SJSA1 (cell line): ENCODE data around the gene ORC1. TPM values are rescaled to one million over a fixed set of nuclear protein-coding genes. Genes with fewer than 3 reads are reported as not detected.
A peak's percentile ranks its signal among the peaks of the same experiment; 100 is the strongest.

Experiments used
- DNase-seq, 2 experiments: peaks; one replicate each; pipeline ENCODE4 v3.0.0-alpha.2; 2015 to 2020; ENCODE audit warnings: low spot score in 2 of 2, low read depth in 1 of 2
- H3K27ac ChIP-seq: fragments of 250-450 bp; sonication (Bioruptor Pico); 2 replicates; pipeline ENCODE4 v1.5.1; 2020; ENCODE audit warnings: mild to moderate bottlenecking, moderate library complexity
- H3K27me3 ChIP-seq: fragments of 250-450 bp; sonication (Bioruptor Pico); replicated peaks from 2 replicates; pipeline ENCODE4 v1.5.1; 2020; ENCODE audit warnings: mild to moderate bottlenecking, moderate library complexity
- H3K36me3 ChIP-seq: fragments of 250-450 bp; sonication (Bioruptor Pico); 2 replicates; pipeline ENCODE4 v1.5.1; 2020; ENCODE audit warnings: mild to moderate bottlenecking
- H3K4me1 ChIP-seq: fragments of 250-450 bp; sonication (Bioruptor Pico); replicated peaks from 2 replicates; pipeline ENCODE4 v1.6.1; 2021; ENCODE audit warnings: mild to moderate bottlenecking
- H3K4me3 ChIP-seq: fragments of 250-450 bp; sonication (Bioruptor Pico); 2 replicates; pipeline ENCODE4 v1.5.1; 2020; ENCODE audit warnings: mild to moderate bottlenecking
- H3K9me3 ChIP-seq: fragments of 250-450 bp; sonication (Bioruptor Pico); replicated peaks from 2 replicates; pipeline ENCODE4 v1.5.1; 2020; ENCODE audit warnings: mild to moderate bottlenecking
- total RNA-seq: library from RNA; depleted of rRNA; stranded (reverse); fragments of >200 nt; shearing (Covaris generic); gene quantifications from 2 replicates; pipeline ENCODE4 v1.2.3, GENCODE V29; 2014; rRNA removed

ORC1 gene
- 21.9 and 23.9 TPM in 2 replicates for total RNA-seq

- DNase-seq: peak; percentile 94 to 98
- H3K4me3 ChIP-seq: peak within 1 kb of the TSS; percentile 60
These were observed at the start of gene ORC1, which contains the start of gene PRPF38A for GRCh38 chr1:52404116-52404974. Gene ORC1, minus strand, starts transcription at chr1:52404423. Its CDS starts 2,200 bp downstream, at chr1:52402223. Gene PRPF38A, plus strand, starts transcription at chr1:52404602. Its CDS starts 148 bp downstream, at chr1:52404750.

GRCh38 chr1:52444463-52444862, 40.2 kb upstream of the ORC1 start:
- Histone ChIP-seq H3K4me3 (no peak overlapping the region), H3K9me3 (no peaks in the 10 kb centered on the region), H3K4me1 (no peaks in the 10 kb centered on the region), H3K36me3 (peaks cover 37% of the 10 kb centered on the region), H3K27ac (no peak overlapping the region), H3K27me3 (no peaks in the 10 kb centered on the region)
- no peak for DNase-seq

More at GRCh38 chr1:52404116-52404974, at the start of gene ORC1, which contains the start of gene PRPF38A:
- H3K27me3 ChIP-seq: no peaks in the 10 kb centered on the region
- H3K4me1 ChIP-seq: peaks cover 14% of the 10 kb centered on the region
- peaks cover 71% of the 10 kb centered on the region for H3K36me3 ChIP-seq
- H3K27ac ChIP-seq: peak within 1 kb of the TSS; percentile 77
- no peaks in the 10 kb centered on the region for H3K9me3 ChIP-seq

GRCh38 chr1:52439976-52440375, 35.8 kb upstream of the ORC1 start:
- Histone ChIP-seq H3K9me3 (no peaks in the 10 kb centered on the region), H3K27me3 (no peaks in the 10 kb centered on the region), H3K27ac (no peak overlapping the region), H3K36me3 (peaks cover 30% of the 10 kb centered on the region), H3K4me1 (no peaks in the 10 kb centered on the region), H3K4me3 (no peak overlapping the region)
- no peak for DNase-seq

GRCh38 chr1:52436817-52437216, 32.6 kb upstream of the ORC1 start:
- Histone ChIP-seq H3K4me3 (no peak overlapping the region), H3K36me3 (peaks cover 23% of the 10 kb centered on the region), H3K27ac (no peak overlapping the region), H3K9me3 (no peaks in the 10 kb centered on the region), H3K27me3 (no peaks in the 10 kb centered on the region), H3K4me1 (no peaks in the 10 kb centered on the region)
- DNase-seq: no peak

- H3K4me3 ChIP-seq: no peak overlapping the region
- no peaks in the 10 kb centered on the region for H3K27me3 ChIP-seq
- DNase-seq: no peak
- H3K4me1 ChIP-seq: no peaks in the 10 kb centered on the region
- H3K36me3 ChIP-seq: peaks cover 24% of the 10 kb centered on the region
- no peak overlapping the region for H3K27ac ChIP-seq
- no peaks in the 10 kb centered on the region for H3K9me3 ChIP-seq
These were observed 31.4 kb upstream of the ORC1 start for GRCh38 chr1:52435650-52436049.

GRCh38 chr1:52435211-52435610, 31.0 kb upstream of the ORC1 start:
- Histone ChIP-seq H3K9me3 (no peaks in the 10 kb centered on the region), H3K4me3 (no peak overlapping the region), H3K27ac (no peak overlapping the region), H3K4me1 (no peaks in the 10 kb centered on the region), H3K27me3 (no peaks in the 10 kb centered on the region), H3K36me3 (peaks cover 28% of the 10 kb centered on the region)
- no peak for DNase-seq

- no peak for DNase-seq
- no peak overlapping the region for H3K4me3 ChIP-seq
- no peaks in the 10 kb centered on the region for H3K27me3 ChIP-seq
- H3K9me3 ChIP-seq: no peaks in the 10 kb centered on the region
- H3K36me3 ChIP-seq: peaks cover 27% of the 10 kb centered on the region
- H3K4me1 ChIP-seq: no peaks in the 10 kb centered on the region
- H3K27ac ChIP-seq: no peak overlapping the region
These were observed 28.6 kb upstream of the ORC1 start for GRCh38 chr1:52432807-52433206.

- Histone ChIP-seq H3K4me1 (peaks cover 26% of the 10 kb centered on the region), H3K27ac (no peak overlapping the region), H3K4me3 (no peak overlapping the region), H3K36me3 (peaks cover 42% of the 10 kb centered on the region), H3K27me3 (no peaks in the 10 kb centered on the region), H3K9me3 (no peaks in the 10 kb centered on the region)
- DNase-seq: no peak
These were observed 22.9 kb upstream of the ORC1 start for GRCh38 chr1:52427152-52427551.

GRCh38 chr1:52426371-52426770, 22.1 kb upstream of the ORC1 start:
- no peak overlapping the region for H3K4me3 ChIP-seq
- no peak overlapping the region for H3K27ac ChIP-seq
- DNase-seq: no peak
- H3K9me3 ChIP-seq: no peaks in the 10 kb centered on the region
- peaks cover 26% of the 10 kb centered on the region for H3K4me1 ChIP-seq
- peaks cover 50% of the 10 kb centered on the region for H3K36me3 ChIP-seq
- H3K27me3 ChIP-seq: no peaks in the 10 kb centered on the region

GRCh38 chr1:52424813-52425212, 20.6 kb upstream of the ORC1 start:
- Histone ChIP-seq H3K27me3 (no peaks in the 10 kb centered on the region), H3K9me3 (no peaks in the 10 kb centered on the region), H3K36me3 (peaks cover 46% of the 10 kb centered on the region), H3K4me1 (peaks cover 26% of the 10 kb centered on the region), H3K4me3 (no peak overlapping the region), H3K27ac (peak overlapping the region; percentile 23)
- DNase-seq: no peak

- peaks cover 46% of the 10 kb centered on the region for H3K36me3 ChIP-seq
- H3K27ac ChIP-seq: peak overlapping the region; percentile 23; the same call in 1 of the 2 replicates
- DNase-seq: no peak
- H3K4me1 ChIP-seq: peaks cover 26% of the 10 kb centered on the region
- no peaks in the 10 kb centered on the region for H3K27me3 ChIP-seq
- no peaks in the 10 kb centered on the region for H3K9me3 ChIP-seq
- H3K4me3 ChIP-seq: no peak overlapping the region
These were observed 20.0 kb upstream of the ORC1 start for GRCh38 chr1:52424231-52424636.

GRCh38 chr1:52423771-52424170, 19.5 kb upstream of the ORC1 start:
- no peaks in the 10 kb centered on the region for H3K9me3 ChIP-seq
- no peak overlapping the region for H3K27ac ChIP-seq
- no peak overlapping the region for H3K4me3 ChIP-seq
- peaks cover 26% of the 10 kb centered on the region for H3K4me1 ChIP-seq
- H3K36me3 ChIP-seq: peaks cover 49% of the 10 kb centered on the region
- DNase-seq: no peak
- no peaks in the 10 kb centered on the region for H3K27me3 ChIP-seq

GRCh38 chr1:52423055-52423454, 18.8 kb upstream of the ORC1 start:
- Histone ChIP-seq H3K4me3 (no peak overlapping the region), H3K27me3 (no peaks in the 10 kb centered on the region), H3K4me1 (peaks cover 26% of the 10 kb centered on the region), H3K9me3 (no peaks in the 10 kb centered on the region), H3K27ac (no peak overlapping the region), H3K36me3 (peaks cover 56% of the 10 kb centered on the region)
- DNase-seq: no peak

GRCh38 chr1:52420713-52421112, 16.5 kb upstream of the ORC1 start:
- DNase-seq: no peak
- H3K27ac ChIP-seq: no peak overlapping the region
- no peaks in the 10 kb centered on the region for H3K9me3 ChIP-seq
- H3K4me1 ChIP-seq: peaks cover 13% of the 10 kb centered on the region
- H3K4me3 ChIP-seq: no peak overlapping the region
- peaks cover 71% of the 10 kb centered on the region for H3K36me3 ChIP-seq
- H3K27me3 ChIP-seq: no peaks in the 10 kb centered on the region
